ENCODE data around the gene TFR2. TPM values are rescaled to one million over a fixed set of nuclear protein-coding genes. Genes with fewer than 3 reads are reported as not detected.
A peak's percentile ranks its signal among the peaks of the same experiment; 100 is the strongest.

Gene TFR2
- total and polyA plus RNA-seq, 8 donors: 0.67 to 2.6 (median 1.2) TPM

DNA sequence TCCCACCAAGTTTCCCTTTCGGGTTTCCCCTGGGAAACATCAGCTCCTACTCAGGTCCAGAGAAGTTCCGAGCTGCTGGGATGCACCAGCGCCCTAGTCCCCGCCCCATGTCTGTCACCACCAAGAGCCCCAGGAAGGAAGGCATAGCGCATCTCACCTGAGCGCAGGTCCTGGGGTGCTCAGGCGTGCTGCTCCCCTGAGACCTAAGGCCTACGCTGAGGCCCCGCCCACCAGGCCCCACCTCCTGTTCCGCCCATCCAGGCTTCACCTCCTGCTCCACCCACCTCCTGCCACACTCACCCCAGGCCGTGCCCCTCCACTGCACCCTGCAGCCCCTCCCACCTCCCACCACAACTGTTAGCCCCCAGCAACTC, 1.2 kb upstream of the TFR2 start:
- DNase-seq: no peak
- ATAC-seq: peak; percentile 24
- intact Hi-C loops (cut with DNase I): no loop called here
- no peaks in the 10 kb centered on the region for H3K9me3 ChIP-seq
- no peaks in the 10 kb centered on the region for H3K4me1 ChIP-seq
- H3K27ac ChIP-seq: no peak overlapping the region
- TF ChIP-seq, protein P1, sequence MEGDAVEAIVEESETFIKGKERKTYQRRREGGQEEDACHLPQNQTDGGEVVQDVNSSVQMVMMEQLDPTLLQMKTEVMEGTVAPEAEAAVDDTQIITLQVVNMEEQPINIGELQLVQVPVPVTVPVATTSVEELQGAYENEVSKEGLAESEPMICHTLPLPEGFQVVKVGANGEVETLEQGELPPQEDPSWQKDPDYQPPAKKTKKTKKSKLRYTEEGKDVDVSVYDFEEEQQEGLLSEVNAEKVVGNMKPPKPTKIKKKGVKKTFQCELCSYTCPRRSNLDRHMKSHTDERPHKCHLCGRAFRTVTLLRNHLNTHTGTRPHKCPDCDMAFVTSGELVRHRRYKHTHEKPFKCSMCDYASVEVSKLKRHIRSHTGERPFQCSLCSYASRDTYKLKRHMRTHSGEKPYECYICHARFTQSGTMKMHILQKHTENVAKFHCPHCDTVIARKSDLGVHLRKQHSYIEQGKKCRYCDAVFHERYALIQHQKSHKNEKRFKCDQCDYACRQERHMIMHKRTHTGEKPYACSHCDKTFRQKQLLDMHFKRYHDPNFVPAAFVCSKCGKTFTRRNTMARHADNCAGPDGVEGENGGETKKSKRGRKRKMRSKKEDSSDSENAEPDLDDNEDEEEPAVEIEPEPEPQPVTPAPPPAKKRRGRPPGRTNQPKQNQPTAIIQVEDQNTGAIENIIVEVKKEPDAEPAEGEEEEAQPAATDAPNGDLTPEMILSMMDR (IDR thresholded peaks at IDR 0.05): no peak
- peaks cover 0 to 68% of the 10 kb centered on the region in 2 donors for H3K27me3 ChIP-seq
- no peaks in the 10 kb centered on the region for H3K36me3 ChIP-seq
- no peak overlapping the region for H3K4me3 ChIP-seq

DNA sequence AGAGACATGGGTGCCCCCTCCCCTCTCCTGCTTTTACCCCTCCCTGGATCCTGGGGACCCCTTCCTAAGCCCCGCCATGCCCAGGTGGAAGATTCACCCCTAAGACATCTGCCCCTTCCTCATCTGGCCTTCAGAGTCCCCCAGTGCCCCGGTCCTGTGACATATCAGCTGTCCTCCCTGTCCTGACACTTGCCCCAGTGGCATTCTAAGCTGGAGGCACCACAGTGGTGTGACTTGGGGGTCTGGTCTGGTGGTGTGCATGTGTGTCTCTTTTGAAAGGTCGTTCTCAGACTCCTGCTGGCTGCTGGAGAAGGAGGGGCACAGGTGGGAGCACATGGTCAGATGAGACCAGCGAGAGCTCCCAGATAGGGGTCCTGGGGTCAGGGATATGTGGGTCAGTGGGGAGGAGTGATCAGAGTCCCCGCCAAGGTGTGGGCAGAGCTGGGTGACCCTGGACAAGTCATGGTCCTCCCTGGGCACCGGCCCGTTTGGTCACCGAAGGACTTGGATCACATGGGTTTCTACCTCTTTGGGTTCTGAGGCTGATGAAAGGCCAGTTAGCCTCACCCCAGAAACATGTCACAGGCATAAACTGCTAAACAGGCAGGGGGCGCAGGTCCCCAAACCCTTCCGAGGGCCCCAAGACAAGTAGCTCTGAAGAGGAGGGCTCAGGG, 645 bp upstream of the TFR2 start:
- H3K4me3 ChIP-seq: no peak overlapping the region
- ATAC-seq: no peak
- no peaks in the 10 kb centered on the region for H3K4me1 ChIP-seq
- TF ChIP-seq, protein P1 (IDR thresholded peaks at IDR 0.05): no peak
- no peak overlapping the region for H3K27ac ChIP-seq
- H3K27me3 ChIP-seq: peaks cover 0 to 63% of the 10 kb centered on the region in 2 donors
- no peaks in the 10 kb centered on the region for H3K36me3 ChIP-seq
- intact Hi-C loops (cut with DNase I): no loop called here
- H3K9me3 ChIP-seq: no peaks in the 10 kb centered on the region
- no peak for DNase-seq

DNA sequence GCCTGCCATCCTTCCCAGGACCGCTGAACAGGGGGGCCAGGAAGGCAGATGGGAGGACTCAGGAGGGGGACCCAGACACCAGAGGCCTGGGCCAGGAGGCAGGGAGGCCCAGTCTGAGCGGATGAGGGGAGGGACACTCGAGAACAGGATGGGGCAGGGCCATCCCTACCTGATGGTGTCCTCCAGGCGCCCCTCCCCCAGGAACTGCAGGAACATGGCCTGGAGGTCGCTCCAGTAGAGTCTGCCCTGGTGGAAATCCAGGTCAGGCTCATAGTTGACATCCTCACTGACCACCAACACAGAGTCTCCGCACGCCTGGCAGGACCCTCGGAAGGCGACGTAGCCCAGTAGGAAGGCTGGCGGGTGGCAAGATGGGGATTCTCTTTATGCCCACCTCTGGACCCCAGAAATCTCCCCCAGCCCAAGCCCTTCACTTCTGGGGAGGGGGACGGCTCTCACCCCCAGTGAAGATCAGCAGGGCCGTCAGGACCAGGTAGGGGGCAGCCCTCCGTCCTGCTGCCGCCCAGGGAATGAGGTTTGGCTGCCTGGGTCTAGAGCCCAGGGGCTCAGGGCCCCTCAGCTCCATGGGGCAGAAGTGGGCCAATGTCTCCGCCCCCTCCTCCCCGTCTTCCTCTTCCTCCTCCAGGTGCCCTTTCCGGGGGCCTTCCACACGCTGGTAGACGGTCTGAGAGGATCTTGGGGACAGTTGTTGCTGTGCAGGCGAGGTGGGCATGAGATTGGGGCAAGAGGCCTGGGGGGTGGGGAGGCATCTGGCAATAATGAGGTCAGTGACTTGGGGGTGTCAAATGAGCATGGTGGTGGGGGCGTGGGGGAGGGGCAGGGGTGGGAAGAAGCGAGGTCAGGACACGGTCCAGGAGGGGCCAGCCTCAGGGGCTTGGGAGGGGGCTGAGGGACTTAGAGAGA, 573 bp downstream of the TFR2 start:
- Histone ChIP-seq H3K9me3 (no peaks in the 10 kb centered on the region), H3K4me3 (no peak overlapping the region), H3K4me1 (no peaks in the 10 kb centered on the region), H3K36me3 (no peaks in the 10 kb centered on the region), H3K27ac (no peak overlapping the region), H3K27me3 (peaks cover 0 to 51% of the 10 kb centered on the region in 2 donors)
- ATAC-seq (no peak), DNase-seq (no peak)
- TF ChIP-seq, protein P1 (IDR thresholded peaks at IDR 0.05): no peak
- intact Hi-C loops (cut with DNase I): no loop called here

DNA sequence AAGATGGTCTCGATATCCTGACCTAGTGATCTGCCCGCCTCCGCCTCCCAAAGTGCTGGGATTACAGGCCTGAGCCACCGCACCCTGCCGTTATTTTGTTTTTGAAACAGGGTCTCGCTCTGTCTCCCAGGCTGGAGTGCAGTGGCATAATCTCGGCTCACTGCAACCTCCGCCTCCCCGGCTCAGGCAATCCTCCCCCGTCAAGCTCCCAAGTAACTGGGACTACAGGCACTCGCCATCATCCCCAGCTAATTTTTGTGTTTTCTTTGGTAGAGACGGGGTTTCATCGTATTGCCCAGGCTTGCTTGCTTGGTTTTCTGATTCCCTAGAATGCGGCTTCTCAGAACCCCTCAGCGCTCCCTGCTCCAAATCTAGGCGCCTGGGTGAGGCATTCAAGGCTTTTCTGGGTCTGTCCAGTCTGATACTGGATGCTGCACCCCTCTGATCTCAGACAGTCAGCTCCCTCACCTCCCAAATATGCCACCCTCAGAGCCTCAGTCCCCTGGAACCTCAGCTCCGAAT, 1.3 kb downstream of the TFR2 start:
- DNase-seq (no peak), ATAC-seq (no peak)
- H3K4me1 ChIP-seq: no peaks in the 10 kb centered on the region
- no peak overlapping the region for H3K4me3 ChIP-seq
- TF ChIP-seq, protein P1 (IDR thresholded peaks at IDR 0.05): no peak
- no peaks in the 10 kb centered on the region for H3K9me3 ChIP-seq
- intact Hi-C loops (cut with DNase I): no loop called here
- H3K27me3 ChIP-seq: peaks cover 0 to 48% of the 10 kb centered on the region in 2 donors
- H3K36me3 ChIP-seq: no peaks in the 10 kb centered on the region
- no peak overlapping the region for H3K27ac ChIP-seq

Measured in left lung (tissue), 10 donors.